Measurements from ENCODE around the gene RHOC.

DNA sequence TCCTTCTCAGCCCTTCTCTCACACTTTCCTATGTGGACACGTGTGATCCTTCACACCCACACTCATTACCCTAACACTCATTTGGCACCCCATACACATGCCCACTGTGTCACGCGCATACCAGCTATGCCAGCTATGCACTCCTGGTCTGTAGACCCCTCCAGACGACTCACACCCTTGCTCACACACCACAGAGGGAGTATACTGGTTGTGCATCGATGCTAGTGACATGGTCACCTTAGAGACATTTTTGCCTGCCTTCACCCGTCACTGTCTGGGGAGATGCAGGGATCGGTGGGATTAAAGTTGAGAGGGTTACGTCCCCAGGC is 16.5 kb upstream of the RHOC start:
- TF ChIP-seq POLR2A (IDR thresholded peaks at IDR 0.05; ENCODE audit: borderline replicate concordance, extremely low read depth, insufficient read depth, insufficient read length) (no peak), EZH2phosphoT487 (IDR thresholded peaks at IDR 0.05; ENCODE audit: borderline replicate concordance) (no peak), FOSL1 (IDR thresholded peaks at IDR 0.05; ENCODE audit: low read depth) (no peak)
- TF ChIP-seq, protein P1, sequence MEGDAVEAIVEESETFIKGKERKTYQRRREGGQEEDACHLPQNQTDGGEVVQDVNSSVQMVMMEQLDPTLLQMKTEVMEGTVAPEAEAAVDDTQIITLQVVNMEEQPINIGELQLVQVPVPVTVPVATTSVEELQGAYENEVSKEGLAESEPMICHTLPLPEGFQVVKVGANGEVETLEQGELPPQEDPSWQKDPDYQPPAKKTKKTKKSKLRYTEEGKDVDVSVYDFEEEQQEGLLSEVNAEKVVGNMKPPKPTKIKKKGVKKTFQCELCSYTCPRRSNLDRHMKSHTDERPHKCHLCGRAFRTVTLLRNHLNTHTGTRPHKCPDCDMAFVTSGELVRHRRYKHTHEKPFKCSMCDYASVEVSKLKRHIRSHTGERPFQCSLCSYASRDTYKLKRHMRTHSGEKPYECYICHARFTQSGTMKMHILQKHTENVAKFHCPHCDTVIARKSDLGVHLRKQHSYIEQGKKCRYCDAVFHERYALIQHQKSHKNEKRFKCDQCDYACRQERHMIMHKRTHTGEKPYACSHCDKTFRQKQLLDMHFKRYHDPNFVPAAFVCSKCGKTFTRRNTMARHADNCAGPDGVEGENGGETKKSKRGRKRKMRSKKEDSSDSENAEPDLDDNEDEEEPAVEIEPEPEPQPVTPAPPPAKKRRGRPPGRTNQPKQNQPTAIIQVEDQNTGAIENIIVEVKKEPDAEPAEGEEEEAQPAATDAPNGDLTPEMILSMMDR (IDR thresholded peaks at IDR 0.05 in 2 of 3, conservative IDR thresholded peaks at IDR 0.05 in 1 of 3; ENCODE audit: borderline replicate concordance in 1 of 3, insufficient read depth in 1 of 3, low read depth in 2 of 3, low read length in 2 of 3) = no peak
- TF ChIP-seq, protein P2, sequence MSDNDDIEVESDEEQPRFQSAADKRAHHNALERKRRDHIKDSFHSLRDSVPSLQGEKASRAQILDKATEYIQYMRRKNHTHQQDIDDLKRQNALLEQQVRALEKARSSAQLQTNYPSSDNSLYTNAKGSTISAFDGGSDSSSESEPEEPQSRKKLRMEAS (IDR thresholded peaks at IDR 0.05) = no peak

Measured in HCT116 (cell line).